Hindlimb muscle (tissue), 1 donor: ENCODE results near the gene CDKL5. TPM values are rescaled to one million over a fixed set of nuclear protein-coding genes. Genes with fewer than 3 reads are reported as not detected.
A peak's percentile ranks its signal among the peaks of the same experiment; 100 is the strongest.
"Not testable (repeated sequence)": the region's sequence is repeated elsewhere in the genome, so short reads cannot be mapped to it uniquely, and the experiment has no call there.

Source experiments
- DNase-seq: peaks from one replicate; pipeline ENCODE4 v3.0.0-alpha.2; 2013
- polyA plus RNA-seq: library from polyadenylated mRNA; unstranded; fragments of 120-200 nt; gene quantifications from one replicate; pipeline ENCODE4 v1.2.1, GENCODE V29; 2013; ENCODE audit not compliant: insufficient read length

The CDKL5 gene
- polyA plus RNA-seq, 1 donor: 5.6 TPM

- no peak for DNase-seq
Observed at GRCh38 chrX:18577400-18577799, 152.0 kb downstream of the CDKL5 start.

DNA sequence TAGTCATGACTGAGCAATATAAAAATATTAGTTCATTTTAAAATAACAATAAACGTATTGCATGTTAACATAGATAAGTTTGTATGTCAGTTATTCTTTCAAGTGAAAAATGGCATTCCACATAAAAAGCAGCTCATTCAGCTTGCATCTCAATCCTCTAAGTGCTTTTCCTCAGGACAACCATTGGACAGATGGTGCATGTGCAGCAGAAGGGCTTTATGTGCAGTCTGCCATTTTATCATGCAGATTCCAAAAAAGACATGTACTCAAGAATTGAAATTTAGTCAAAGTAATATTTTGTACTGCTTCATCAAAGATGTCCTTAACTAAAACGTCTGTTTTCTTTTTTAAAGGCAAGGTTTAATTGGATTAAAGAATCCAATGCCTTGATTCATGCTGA is 153.1 kb downstream of the CDKL5 start:
- DNase-seq: no peak

GRCh38 chrX:18579495-18579894 is 154.1 kb downstream of the CDKL5 start:
- DNase-seq: no peak

DNA sequence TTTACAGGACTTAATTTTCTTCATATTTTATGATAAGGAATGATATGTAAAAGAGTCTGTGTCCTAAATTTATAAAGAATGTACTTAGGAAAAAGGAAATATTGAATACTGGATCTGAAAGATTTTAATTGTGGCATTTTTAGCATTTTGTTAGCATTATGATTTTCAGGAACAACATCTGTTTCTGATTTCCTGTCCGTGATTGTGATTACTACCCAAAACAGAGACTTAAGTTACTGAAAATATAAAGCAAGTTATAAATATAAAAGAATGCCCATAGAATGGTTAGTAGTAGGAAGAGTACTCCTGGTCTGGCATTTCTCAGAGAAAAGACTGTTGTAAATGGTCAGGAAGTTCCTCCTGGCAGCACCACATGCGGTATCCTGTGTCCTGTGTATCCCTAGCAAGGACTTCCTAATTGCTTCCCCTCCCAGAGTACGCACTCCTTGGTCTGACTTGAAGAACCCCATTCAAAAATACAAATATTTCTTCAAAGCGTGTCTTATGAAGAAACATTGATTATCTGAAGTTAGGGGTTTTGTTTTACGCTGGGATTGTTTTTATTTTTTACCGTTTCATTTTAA is 157.6 kb downstream of the CDKL5 start:
- peak; percentile 6 for DNase-seq

DNA sequence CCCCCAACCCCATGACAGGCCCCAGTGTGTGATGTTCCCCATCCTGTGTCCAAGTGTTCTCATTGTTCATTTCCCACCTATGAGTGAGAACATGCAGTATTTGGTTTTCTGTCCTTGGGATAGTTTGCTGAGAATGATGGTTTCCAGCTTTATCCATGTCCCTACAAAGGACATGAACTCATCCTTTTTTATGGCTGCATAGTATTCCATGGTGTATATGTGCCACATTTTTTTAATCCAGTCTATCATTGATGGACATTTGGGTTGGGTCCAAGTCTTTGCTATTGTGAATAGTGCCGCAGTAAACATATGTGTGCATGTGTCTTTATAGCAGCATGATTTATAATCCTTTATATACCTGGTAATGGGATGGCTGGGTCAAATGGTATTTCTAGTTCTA is 163.9 kb downstream of the CDKL5 start:
- DNase-seq: not testable (repeated sequence)

- no peak for DNase-seq
Observed at GRCh38 chrX:18591834-18592233, 166.4 kb downstream of the CDKL5 start.

GRCh38 chrX:18594079-18594478 is 168.7 kb downstream of the CDKL5 start:
- no peak for DNase-seq

DNA sequence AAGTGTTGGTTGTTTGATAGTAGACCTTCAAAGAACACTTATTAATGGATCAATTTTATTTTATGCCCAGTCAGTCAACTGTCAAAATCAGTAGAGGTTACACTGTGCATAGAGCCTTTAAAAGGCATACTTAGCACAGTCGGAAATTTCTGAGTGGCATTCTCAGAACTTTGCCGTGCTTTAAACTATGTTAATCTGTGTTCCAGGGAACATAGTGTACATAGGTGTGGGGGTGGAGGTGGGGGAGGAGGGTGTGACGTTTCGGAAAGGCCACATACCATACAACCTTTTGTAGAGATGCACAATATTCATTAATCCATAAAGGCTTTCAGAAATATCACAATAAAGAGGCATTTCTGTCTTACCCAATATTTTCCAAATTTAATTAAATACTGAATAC is 170.7 kb downstream of the CDKL5 start:
- DNase-seq: no peak

- DNase-seq: no peak
Observed at GRCh38 chrX:18598413-18598812, 173.0 kb downstream of the CDKL5 start.

GRCh38 chrX:18607966-18608365 is 182.6 kb downstream of the CDKL5 start:
- no peak for DNase-seq

- DNase-seq: no peak
Observed at GRCh38 chrX:18613930-18614639, 188.7 kb downstream of the CDKL5 start.

DNA sequence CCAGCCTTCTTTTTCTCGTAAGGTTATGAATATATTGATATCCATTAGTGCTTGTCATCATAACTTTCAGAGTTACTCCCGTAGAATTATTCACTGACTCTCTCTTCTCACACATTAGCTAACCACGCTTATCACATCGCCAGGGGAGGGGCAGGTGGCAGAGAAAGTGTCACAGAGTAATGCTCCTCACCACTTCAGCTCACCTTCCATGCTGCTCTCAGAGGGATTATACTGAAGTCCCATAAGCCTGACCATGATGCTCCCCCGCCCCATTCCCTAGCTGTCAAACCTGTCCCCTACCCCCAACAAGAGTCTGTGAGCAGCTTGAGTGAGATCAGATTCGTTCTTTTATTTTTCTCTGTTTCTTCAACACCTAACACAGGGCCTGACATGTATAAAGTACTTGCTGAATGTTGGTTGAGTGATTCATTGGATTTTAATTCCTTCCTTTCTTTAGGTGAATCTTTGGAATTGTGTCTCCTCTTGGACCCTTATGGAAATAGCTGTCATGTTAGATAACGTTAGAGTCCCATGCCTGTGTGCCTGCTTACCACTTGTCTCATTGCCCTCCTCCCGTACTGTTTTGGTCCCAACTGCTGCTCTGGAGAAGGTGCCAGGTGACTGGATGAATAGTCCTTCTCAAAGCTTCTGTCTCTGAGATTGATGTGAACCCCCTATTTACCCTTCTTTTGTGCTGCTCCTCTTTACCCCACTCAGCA is 191.4 kb downstream of the CDKL5 start:
- no peak for DNase-seq

DNA sequence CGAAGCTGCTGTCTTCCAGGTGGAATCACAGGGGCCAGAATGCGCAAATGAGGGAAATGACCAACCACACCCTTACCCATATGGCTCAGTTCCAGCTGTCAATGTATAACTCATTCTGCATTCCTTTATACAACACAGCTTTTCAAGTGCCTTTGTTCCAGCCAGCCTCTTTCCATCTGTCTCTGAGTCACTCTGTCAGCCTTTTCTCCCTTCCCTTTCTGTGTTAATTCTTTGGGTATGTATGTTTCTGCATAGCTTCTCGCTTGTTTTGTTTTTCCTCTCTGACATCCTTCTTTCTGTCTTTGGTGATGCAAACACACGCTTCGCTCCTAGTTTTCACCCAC is 192.0 kb downstream of the CDKL5 start:
- no peak for DNase-seq

GRCh38 chrX:18619288-18619687 is 193.9 kb downstream of the CDKL5 start:
- DNase-seq: no peak

DNA sequence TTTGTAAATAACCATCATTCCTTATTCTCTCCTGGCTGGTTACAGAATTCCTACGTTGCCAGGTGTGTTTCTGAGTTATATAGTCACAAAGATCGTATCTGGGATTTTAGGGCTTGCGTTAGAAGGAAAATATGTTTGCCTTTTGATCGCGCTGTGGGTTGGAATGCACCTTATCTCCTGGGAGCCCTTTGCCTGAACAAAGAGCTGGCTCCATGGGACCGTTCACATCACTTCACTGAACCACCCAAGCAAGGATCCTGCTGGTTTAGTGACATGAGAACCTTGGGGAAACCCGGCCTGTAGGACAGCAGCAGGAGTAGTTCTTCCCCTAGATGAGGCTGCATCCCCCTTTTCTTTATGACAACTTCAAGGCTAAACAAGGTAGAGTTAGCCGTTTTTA is 194.9 kb downstream of the CDKL5 start:
- DNase-seq: no peak

DNA sequence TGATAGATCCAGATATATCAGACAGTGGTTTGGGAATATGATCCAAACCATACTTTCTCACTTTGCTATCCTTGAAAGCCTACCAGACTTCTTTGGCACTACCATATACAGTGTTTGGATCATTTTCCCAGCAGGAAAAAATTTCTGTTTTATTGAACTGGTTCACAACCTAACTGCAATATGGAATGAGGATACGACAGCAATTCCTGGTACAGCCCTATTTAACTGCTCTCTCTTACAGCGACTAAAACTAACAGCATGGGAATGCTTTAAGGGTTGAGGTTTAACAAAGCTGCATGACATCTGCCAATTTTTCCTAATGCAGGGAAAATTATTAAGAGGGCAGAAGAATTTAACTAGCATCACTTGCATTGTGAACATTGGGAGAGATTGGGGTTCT is 199.2 kb downstream of the CDKL5 start:
- DNase-seq: no peak

DNA sequence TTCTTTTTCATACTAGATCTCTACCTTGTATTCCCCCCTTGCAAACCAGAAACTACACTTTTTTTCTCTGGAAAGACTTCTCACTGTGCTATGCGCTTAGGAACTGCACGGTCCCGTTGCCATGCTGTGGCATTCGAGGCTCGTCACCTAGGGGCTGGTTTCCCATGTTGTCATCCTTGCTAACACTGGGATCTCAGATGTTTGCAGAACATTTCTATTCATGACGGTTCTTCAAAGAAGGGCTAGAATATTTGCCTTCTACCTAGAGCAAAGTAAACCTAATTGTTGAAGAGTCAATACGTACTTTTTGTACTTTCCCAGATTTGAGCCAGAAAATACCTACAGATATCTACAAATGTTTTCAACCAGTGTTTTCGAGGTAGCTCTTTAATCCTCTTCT is 205.5 kb downstream of the CDKL5 start:
- DNase-seq: no peak

- DNase-seq: no peak
Observed at GRCh38 chrX:18638398-18638797, 213.0 kb downstream of the CDKL5 start.

DNA sequence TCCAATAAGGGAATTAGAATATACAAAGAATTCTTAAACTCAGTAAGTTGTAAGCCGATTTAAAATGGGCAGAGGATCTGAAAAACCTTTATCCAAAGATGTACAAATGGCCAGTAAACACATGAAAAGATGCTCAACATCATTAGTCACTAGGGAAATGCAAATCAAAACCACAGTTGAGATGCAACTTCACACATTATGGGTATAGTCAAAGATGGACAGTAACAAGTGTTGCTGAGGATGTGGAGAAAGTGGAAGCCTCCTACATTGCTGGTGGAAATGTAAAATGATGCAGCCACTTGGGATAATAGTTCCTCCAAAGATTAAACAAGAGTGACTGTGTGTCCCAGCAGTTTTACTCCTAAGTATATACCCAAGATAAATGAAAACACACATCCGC is 213.9 kb downstream of the CDKL5 start:
- DNase-seq: no peak

DNA sequence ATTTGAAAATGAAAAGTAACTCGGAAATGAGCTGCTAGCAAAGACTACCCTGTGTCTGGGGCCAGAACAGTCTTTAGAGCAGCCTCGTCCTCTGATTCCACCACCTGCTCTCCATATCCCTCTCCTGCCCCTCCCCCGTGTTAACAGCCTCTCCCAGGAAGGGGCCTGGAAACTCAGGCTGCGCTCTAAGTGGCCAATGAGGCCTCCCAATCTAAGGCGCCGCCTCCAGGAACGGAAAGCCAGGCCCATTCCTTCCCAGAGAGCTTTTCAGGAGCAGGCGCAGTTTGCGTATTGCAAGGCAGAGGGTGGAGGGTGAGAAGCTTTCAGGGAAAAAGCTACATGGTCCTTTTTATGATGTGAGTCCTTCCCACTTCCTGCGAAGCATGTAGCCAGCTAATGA is 215.3 kb downstream of the CDKL5 start:
- DNase-seq: peak; percentile 1

GRCh38 chrX:18643243-18643642 is 217.8 kb downstream of the CDKL5 start:
- no peak for DNase-seq

DNA sequence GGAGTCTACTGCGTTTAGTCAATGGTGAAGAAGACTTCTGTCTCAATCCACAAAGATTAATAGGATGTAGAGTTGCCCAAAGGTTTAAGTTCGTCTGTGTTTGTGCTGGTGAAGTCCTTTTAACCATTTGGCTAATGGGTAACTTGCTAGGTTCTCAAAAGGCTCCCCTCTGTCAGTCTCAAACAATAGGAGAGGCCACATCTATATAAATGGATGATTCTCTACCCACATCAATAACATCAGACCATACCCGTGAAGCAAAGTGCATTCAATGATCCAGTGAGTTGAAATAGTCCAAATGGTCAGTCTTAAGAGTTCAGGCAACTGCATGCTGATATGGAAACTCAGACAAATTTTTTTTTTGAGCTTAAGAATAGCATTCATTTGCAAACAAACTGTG is 218.4 kb downstream of the CDKL5 start:
- DNase-seq: no peak

DNA sequence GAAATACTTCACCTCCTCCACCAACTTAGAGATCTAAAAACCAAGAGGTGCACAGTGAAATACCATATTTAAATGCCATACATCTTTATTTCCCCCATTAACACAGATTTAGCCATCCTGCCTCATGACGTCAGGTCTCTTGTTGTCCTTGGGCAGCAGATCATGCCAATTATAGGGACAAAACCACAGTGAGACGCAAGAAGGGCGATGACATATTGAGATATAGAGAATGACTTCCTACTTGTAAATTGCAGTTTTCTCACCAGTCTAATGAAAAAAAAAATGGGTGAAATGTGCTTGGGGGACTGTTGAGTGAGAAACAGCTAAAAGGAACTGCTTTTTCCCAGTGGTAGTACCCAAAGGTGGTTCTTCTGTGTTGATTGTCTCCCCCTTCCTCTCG is 222.2 kb downstream of the CDKL5 start:
- no peak for DNase-seq

- no peak for DNase-seq
Observed at GRCh38 chrX:18649498-18649951, 224.1 kb downstream of the CDKL5 start.
